ENCODE measurements around the gene CARHSP1.
"Not testable (repeated sequence)": the region's sequence is repeated elsewhere in the genome, so short reads cannot be mapped to it uniquely, and the experiment has no call there.

The CARHSP1 gene

DNA sequence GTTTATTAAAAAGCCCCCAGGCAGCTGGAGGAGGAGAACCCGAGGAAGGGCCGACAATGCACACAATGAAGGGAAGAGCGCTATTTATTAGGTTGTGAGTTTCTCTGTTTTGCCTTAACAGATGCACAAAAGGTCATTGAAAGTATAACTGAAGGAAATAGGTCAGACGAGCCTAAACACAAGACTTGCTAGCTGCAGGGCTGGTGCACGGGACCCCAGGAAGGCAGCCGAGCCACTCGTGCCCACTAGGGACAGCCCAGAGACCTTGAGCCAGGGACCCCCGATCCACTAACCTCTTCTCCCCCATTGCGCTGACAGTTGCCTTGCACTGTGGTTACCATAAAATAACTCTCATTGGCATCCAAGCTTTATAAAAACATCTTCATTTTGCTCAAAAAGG is 24.6 kb upstream of the CARHSP1 start:
- no peak for DNase-seq (ENCODE audit: low spot score)

DNA sequence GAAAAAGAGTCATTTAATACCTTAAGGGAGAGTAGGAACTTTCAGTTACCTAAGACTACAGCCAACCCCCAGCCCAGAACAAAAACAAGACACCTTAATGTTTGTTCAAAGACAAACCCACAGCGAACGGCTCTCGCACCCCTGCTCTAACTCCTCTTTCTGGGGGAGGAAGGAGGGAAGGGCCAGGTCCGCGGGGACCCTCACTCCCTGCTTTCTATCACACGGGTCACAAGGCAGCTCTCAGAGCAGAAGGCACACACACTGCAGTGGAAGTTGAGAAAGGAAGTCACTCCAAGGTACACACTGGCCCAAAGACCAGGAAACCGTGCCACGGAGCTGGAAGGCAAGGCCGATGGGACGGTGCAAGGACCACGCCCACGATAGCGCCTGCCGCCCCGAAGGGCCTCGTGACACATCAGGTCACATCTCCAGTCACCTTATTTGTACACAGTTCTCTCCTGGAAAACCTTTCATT is 23.3 kb upstream of the CARHSP1 start:
- no peak for DNase-seq (ENCODE audit: low spot score)

GRCh38 chr16:8890549-8890921 is 21.7 kb upstream of the CARHSP1 start:
- no peak for DNase-seq (ENCODE audit: low spot score)

- no peak for DNase-seq (ENCODE audit: low spot score)
Measured at GRCh38 chr16:8889893-8890548, 21.2 kb upstream of the CARHSP1 start.

DNA sequence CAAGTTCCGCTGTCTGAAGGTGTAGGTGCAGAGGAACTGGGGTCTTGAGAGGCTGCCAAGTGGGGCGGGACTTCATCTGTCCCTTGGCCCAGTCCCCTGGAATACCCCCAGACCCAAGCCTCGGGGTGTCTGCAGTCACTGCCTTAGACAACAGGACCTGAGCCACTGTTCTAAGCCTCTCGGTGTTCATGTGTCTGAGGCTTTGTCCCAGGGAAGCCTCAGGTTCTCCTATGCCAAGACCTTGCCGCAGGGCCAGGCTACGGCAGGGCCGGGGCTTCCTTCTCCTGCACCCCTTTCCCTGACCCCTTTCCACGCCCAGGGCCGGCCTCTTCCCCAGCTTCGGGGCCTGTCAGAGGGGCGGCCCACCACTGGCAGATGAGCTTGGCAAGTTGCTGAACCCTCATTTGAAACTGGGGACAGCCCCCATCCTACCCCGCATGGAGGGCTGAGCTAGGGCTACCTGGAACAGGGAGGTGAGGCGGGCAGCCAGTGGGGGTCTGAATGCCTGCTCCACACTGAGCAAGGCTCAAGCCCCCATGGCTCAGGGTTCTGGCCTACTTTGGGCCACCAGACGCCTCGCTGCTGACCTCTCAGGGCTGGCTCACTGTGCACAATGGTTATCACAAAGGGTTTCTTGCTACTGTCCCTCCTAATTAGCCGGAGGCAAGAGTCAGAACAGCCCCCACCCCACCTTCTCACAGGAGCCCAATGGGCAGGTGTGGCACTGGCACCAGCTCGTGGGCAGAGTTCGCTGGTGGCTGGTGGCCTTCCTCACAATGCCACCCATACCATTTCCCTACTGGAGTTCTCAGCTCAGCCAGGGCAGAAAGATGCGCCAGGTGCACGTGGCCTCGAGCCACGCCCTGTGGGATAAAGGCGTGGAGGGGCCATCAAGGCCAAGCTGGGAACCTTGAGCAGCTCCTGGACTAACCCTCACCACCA is 20.4 kb upstream of the CARHSP1 start:
- DNase-seq (ENCODE audit: low spot score) = no peak

GRCh38 chr16:8887952-8888560 is 19.2 kb upstream of the CARHSP1 start:
- no peak for DNase-seq (ENCODE audit: low spot score)

DNA sequence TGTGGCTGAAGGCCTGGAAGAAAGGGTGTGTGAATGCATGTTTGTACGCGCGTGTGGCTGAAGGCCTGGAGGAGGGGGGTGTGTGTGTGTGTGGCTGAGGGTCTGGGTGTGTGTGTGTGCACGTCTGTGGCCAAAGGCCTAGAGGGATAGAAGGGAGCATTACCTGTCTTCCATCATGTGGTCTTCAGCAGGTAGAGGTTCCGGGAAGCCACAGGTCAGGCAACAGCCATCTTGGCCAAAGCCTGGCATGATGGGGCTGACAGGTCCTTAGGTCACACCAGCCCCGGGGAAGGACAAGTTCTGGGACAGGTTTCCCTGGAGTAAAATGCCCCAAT is 18.6 kb upstream of the CARHSP1 start:
- no peak for DNase-seq (ENCODE audit: low spot score)

GRCh38 chr16:8886593-8887430 is 18.0 kb upstream of the CARHSP1 start:
- DNase-seq (ENCODE audit: low spot score) = no peak

DNA sequence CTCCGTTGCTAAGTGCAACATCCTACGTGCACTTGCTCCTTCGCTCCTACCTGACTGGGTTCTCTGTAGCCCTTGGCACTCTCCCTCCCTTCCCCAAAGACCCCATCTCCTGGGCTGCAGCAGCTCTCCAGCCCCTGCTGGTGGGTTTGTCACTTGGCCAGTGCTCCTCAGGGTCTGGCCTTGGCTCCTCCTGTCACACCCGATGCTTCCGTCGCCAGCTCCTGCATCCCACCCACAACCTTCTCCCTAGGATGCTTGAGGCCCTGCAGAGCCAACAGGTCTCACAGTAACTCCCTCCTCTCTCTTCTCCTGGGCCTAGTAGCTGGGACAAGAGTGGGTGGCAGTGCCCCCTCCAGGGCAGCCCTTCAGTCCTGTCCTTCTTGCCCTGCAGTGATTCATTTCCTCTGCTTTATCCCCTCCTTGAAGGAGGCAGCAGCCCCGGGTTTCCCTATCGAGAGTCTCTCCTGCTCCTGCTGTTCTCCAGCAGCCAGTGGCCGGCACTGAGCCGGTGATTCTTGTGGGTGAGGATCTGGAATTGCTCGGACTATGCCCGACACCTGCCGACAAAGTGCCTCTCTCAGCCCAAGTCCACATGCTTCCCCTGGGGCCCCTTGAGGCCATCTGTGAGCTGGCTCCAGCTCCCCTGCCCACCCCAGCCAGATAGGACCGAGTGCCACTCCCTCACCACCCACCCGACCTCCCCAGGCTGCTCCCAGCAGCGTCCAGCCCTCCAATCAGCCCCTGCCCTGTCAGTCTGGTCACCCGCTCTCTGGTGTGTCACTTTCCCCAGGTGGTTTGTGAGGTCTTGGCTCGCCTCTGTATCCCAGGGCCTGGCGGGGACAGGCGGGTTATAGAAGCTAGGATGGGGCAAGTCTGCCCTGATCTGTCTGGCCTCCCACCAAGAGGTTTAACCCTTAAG is 17.1 kb upstream of the CARHSP1 start:
- no peak for DNase-seq (ENCODE audit: low spot score)

GRCh38 chr16:8882725-8883377 is 14.0 kb upstream of the CARHSP1 start:
- no peak for DNase-seq (ENCODE audit: low spot score)

DNA sequence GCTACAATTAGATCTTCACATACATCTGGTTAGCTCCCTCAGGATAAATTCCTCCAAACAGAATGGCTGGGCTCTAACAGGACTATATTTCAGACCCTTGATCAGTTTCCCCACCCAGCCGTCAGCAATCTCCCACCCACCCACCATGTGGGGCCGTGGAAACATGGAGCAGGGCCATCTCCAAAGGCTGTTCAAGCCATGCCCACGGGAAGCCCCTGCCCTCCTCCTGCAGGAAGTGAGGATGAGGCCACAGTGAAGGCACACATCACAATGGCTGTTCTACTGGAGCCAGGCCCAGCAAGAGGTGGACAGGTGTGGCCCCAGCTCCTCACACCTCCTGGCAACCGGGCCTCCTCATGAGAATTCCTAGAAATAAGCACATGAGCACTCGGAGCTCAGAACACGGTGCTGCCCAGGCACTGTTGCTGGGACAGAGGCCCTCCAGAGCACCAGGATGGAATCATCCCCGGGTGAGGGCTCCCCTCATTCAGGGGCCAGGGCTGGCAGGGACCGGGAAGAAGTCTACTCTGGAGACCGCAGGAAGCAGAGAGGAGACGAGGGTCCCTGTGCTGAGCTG is 13.3 kb upstream of the CARHSP1 start, which contains the start of gene LITAFD:
Gene LITAFD (plus strand): TSS at position 311 of the 577 bp plus-strand sequence. CDS start 2,005 bp downstream, outside the sequence.
- DNase-seq (ENCODE audit: low spot score) = no peak

DNA sequence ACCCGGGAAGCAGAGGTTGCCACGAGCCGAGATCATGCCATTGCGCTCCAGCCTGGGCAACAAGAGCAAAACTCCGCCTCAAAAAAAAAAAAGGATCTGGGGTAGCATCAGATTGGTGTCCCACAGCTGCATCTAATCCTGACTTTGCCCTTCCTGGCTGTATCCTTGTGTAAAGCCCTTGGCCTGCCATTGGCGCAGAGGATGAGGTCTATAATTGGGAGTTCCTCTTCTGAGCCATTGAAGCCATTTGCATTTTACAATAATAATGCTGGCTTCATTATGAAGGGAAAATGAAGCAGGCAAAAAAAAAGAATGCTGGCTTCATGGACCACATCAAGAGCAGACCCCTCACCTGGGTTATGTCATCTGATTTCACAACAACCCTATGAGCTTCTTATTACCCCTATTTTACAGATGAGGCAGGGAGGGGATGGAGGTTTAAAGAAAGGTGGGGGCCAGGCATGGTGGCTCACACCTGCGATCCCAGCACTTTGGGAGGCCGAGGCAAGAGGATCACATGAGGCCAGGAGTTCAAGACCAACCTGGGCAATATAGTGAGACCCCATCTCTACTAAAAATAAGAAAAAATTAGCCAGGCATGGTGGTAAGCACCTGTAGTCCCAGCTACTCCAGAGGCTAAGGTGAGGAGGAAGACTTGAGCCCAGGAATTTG is 12.2 kb upstream of the CARHSP1 start:
- DNase-seq (ENCODE audit: low spot score) = no peak

GRCh38 chr16:8878523-8878911 is 9.7 kb upstream of the CARHSP1 start:
- DNase-seq (ENCODE audit: low spot score) = no peak

DNA sequence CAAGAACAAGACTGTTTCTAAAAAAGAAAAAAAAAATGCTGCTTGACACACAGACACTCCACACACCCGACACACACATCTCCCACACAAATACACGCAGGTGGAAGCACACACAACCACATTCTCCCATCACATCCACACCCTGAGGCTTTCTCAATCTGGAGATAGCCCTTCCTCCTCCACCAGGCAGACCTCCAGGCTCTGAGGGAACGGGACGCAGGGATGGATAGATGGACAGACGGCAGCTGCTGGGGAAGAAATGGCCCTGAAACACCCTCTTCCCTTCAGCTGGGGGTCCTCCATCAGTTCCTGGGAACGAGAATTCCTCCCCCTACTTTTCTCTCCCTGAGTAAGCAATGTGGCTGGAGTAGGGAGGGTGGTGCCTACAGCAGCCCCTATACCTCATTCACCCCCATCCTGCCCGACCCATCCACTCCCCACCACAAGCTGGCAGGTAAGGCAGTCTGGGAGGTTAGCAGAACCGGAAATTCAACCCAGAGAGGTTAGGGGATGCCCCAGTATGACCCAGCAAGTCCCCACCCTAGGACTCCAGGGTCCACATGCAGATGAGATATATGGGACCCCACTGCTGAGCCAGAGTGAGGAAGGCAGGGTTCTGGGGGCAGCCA is 9.2 kb upstream of the CARHSP1 start:
- DNase-seq (ENCODE audit: low spot score) = no peak

- DNase-seq (ENCODE audit: low spot score) = not testable (repeated sequence)
Measured at GRCh38 chr16:8875317-8875716, 6.5 kb upstream of the CARHSP1 start.

DNA sequence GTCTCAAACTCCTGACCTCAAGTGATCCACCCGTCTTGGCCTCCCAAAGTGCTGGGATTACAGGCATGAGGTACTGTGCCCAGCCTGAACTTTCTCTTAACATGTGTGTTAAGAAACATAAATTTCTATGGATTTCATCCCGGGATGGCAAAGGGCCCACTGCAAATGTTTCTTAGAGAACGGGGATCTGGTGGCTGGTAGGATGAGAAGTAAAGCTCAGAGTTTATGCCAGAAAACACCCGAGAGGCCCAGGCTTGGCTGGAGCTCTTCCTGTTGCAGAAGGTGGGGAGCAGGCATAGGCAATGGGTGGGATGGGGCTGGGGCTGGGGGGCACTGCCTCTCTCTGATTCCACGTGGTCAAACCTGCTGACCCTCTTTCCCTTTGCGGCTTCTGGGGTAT is 5.6 kb upstream of the CARHSP1 start:
- no peak for DNase-seq (ENCODE audit: low spot score)

- DNase-seq (ENCODE audit: low spot score) = not testable (repeated sequence)
Measured at GRCh38 chr16:8873866-8874195, 5.0 kb upstream of the CARHSP1 start.

DNA sequence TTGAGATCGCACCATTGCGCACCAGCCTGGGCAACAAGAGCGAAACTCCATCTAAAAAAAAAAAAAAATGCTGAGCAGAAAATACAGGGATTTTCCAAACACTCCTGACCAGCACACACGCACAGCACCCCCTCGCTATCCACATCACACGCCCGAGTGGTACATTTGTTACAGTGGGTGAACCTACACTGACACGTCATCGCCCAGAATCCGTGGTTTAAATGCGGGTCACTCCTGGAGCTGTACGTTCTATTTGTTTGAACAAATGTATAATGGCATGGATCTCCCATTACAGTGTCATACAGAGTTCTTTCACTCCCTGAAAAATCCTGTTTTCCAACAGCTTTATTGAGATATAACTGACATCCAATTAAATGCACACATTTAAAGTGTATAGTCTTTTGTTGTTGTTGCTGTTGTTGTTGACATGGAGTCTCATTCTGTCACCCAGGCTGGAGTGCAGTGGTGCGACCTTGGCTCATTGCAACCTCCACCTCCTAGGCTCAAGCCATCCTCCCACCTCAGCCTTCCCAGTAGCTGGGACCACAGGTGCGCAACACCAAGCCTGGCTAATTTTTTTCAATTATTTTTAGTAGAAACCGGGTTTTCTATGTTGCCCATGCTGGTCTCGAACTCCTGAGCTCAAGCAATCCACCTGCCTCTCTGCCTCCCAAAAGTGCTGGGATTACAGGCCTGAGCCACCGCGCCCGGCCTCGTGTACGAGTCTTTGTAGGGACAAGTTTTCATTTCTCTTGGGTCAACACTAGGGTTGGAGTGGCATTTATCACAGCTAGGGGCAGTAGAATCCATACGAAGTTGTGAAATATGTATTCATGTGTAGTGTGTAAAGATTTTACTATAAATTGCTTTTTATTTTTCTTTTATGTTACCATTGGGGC is 4.4 kb upstream of the CARHSP1 start:
- DNase-seq (ENCODE audit: low spot score) = no peak
